NCI-H1694 (cell line): ENCODE measurements around the gene NANOS2.

Source experiments
- DNase-seq: peaks from one replicate; lab custom pipeline; 2025; lab: John Stamatoyannopoulos, UW

NANOS2 gene

DNA sequence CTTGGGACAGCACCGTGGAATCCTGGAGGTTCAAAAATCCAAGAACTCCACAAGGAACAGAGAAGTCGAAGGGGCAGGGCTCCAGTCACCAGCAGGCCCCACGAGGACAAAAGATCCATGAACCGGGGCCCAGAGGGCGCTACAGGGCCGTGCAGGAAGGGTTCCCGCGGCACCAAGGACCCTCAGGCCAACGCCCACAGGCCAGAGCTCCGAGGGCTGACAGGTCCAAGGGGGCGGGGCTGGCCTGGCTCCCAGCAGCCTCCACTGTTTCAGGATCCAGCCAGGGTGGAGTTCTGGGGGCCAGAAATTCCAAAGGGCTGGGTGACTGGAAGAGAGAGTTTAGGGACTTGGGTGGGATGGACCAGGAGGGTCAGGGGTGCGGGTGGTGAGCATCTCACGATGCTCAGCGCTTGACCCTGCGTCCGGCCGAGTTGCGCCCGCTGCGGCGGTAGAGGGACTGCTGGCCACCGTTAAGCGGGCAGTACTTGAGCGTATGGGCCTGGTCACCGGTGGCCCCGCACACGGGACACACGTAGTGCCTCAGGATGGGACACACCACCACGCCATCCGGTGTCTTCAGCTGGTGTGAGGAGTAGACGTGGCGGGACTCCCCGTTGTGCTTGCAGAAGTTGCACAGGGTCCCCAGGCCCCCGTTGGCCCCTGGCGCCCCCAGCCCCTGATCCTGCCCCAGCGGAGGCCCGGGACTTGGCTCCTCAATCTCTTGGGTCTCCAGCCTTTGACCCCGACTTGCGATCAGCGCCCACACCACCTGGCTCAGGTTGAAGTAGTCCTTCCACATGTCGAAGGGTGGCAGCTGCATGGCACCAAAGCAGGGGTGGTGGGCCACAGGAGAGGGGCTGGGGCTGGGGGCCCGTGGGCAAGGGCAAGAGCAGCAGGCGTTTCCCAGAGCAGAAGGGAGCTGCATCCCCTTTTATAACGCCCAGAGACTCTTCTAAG, at the start of gene NANOS2:
Gene NANOS2 (minus strand): TSS at position 905 of the 957 bp plus-strand sequence. CDS start 85 bp downstream, at position 820.
- DNase-seq: no peak

DNA sequence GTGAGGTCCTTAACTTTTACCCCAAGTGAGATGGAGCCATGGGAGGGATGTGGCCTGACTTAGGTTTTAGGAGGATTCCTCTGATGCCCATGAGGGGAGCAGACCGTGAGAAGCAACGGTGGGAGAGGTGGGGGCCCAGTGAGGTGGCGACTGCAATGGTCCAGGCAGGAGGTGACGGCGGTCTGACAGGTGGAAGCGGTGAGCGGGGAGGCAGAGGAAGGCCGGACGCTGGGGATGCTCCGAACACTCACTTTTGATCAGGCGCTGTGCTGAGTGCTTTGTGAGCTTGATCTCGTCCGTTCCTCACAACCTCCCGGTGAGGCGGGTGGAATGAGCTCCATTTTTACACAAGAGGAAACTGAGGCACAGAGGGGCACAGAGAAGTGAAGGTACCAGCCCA, 47.4 kb upstream of the NANOS2 start:
- DNase-seq: no peak

DNA sequence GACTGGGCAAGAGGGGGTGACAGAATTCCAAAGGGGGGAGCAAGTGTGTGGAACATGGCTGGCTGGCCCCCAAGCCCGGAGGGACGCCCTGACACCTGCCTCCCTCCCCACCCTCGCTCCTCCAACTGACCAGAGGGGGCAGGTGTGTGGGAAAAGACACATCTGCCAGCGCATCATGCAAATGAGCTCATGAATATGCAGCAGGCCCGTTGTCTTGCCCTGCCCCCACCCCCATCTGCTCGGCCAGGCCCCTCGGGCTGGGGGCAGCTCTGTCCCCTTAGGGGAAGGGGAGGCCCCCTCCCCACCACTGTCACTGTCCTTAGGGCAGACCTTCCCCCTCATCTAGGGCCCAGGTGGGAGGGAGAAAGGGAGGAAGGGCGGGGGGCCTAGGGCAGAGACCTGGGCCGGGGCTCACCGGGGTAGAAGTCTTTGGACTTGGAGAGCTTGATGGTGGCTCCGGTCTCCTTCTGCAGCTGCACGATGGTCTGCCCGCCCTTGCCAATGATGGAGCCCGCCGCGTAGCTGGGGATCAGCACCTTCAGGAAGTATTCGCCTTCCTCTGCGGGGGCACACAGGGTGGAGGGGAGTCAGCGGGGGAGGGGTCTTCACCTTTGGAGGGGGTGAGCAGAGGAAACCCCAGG, 46.1 kb upstream of the NANOS2 start:
- no peak for DNase-seq

DNA sequence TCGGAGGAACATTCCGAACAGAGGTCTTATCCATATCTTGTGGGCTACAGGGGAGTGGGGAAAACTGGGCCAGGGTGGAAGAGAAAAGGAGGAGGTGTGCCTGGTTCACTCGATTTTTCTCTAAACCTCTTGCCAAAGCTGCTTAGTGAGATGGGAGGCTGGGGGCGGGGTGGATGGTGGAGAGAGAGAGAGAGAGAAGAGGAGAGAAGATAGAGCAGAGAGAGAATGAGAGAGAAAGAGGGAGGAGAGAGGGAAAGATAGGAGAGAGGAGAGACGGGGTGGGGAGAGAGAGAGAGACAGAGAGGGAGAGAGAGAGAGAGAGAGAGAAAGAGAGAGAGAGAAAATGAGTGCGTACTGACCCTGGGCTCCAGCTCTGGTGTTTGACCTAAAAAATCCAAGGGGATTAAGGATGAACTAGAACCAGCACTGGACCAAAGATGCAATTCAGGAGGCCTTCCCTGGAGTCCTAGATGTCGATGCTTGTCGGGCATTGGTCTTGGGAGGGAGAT, 45.0 kb upstream of the NANOS2 start:
- DNase-seq: no peak

DNA sequence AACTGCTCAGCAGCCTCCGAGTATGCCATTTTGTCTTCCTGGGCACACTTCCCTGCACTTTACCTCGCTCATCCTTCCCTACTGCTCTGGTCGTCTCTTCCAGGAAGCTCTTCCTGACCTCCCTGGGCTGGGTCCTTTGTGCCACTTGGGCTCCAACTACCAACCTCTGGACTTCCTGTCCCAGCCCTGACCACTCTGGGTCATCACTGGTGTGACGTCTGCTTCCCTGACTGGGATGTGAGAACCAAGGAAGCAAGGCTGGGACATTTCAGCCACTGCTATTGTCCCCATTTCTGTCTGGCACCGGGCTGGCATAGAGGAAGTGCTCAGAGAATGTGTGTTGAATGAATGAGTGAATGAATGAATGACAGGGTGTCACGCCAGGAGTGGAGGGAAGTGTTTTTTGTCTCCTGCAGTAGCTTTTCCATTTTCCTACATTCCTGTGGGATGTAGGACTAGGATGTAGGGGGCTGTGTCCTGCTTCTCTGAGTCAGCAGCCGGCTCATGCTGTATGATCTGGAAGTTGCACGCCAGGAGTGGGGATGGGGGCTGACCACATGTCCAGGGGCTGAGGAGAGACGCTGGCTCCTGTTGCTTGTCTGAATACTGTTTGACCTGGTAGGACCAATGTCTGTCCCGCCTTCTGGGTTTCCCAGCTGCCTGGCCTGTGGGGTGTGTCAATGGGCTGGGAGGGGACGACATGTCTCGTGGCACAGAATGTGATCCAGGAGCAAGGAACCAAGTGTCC, 44.4 kb upstream of the NANOS2 start:
- no peak for DNase-seq

DNA sequence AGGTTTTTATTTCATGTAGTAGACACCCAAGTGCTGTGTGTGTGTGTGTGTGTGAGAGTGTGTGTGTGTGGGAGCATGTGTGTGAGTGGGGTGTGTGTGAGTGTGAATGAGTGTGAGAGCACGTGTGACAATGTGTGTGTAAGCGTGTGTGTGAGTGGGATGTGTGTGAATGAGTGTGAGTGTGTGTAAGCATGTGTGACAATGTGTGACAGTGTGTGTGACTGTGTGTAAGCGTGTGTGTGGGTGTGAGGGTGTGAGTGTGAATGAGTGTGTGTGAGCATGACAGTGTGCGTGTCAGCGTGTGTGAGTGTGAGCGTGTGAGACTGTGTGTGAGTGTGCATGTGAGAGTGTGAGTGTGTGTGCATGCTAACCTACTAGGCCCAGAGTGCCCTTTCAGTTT, 43.7 kb upstream of the NANOS2 start:
- no peak for DNase-seq

DNA sequence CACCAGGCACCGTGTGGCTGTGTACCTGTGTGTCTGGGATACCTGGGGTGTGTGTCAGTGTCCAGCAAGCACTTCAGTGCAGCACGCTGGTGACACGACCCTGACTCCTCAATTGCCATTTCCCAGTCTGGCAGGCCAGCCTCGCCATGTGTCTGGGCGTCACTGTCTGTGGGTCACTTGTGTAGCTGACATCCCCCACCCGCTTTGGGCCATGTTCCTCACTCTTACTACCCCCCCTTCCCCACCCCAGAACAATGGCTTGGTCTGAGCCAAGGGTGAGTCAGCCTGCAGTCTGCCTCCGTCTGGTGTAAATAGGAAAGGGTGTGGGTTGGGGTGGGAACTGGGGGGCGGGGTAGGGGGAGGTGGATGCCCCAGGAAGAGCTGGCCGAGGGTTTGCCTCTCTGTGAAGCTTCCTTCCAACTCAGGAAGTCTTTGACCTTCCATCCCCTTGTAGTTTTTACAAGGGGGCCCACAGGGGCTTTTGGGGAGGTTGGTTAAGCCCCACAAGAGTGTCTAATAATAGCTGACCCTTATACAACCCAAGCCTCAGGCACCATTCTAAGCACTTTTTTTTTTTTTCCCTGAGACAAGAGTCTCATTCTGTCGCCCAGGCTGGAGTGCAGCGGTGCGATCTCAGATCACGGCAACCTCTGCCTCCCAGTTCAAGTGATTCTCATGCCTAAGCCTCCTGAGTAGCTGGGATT, 41.5 kb upstream of the NANOS2 start:
- no peak for DNase-seq

DNA sequence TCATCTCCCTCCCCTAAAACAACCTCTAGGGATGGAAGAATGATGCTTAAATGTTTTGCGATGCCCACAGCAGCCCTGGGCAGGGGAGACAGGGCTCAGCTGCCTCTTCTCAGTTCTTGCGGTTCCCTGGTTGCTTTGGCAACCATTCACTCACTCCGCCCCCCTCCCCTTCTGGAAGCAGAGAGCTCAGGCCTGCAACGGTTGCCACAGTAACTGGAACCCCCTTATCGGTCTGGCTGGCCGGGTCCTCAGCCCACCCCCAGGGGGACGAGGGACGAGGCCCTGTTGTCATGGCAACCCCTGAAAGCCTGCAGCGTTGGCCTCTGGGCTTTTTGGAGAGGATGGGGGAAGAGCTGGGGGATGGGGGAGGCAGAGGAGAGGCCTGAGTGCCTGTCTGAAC, 39.6 kb upstream of the NANOS2 start:
- DNase-seq: no peak

DNA sequence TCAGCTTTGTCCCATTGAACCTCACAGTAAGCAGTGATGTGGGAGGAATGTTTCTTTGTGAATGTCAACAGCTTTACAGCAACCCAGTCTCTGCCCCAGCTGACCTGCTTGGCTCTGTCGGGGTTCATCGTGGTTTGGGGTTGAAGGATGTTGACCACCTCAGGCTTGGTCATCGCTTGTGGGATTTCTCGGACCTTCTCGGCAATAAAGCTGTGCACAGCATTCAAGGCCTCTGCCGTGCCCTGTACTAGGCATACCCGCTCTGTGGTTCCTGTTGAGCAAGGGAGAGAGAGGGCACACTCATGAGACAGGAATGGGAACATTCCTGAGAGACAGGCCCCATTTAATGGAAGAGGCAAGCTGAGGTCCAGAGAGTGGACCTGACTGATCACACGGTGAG, 39.1 kb upstream of the NANOS2 start:
- no peak for DNase-seq

DNA sequence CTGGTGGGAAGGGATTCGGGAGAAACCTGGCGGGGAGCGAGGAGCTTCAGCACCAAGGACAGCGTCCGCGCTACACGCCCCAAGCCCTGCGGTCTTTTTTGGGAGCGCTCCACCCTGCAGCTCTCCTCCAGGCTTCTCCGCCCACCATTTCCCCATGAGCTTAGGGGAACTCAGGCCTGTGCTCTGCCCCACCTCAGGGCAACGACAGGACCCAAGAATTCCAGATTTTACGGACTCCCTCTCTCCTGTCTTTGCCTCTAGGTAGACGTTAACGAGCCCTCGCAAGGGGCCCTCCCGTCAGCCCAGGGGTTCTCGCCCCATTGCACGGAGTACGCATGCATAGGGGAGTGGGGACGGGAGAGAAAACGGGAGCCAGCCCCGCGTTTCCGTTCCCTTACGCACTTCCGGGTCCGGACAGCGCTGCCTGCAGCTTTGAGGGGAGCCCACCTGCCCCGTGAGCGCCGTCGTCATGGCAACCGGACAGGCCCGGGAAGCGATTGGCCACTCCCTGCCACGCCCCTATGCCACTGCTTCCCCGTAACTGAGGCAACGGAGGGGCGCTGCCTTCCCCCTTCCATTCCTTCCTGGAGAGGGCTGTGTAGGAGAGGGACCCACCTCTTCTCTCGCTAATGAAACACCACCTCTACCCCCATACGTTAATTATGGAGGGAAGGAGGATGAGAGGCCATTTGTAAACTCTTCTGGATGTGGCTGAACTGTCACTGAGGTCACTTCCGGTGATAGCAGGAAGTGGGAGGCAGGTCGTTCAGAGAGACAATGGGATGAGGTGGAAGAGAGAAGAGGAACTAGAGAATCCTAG, 38.3 kb upstream of the NANOS2 start:
- no peak for DNase-seq

DNA sequence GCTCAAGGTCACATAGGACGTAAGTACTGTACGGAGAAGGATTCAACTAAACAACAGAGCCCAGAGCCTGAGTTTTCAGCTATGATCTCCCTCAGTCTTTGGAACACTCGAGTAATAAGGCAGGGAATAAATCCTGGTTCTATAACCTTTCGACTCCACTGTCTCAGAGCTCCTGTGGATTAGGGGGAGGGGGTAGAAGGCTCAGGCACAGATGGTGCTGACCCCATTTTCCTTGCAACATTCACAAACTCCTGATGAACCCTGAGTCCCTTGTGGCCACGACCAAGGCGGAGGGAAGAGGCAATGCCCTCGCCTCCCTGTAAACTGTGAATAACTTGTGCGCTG, 37.7 kb upstream of the NANOS2 start:
- DNase-seq: no peak

DNA sequence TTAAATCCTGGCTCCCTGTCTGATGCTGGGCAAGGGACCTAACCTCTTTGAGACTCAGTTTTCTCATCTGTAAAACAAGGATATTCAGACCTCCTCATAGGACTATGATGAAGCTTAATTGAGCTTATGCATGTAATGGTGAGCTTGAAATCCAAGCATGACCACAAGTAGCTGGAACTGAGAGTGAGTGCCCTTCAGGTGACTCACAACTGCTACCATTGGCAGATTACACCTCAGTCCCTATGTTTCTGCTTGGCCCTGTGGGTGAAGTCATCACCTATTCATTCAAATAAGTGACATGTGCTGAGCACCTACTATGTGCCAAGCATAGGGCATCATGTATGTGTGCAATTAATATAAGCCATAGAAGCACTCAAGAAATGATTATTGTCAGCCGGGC, 33.3 kb upstream of the NANOS2 start:
- DNase-seq: no peak

DNA sequence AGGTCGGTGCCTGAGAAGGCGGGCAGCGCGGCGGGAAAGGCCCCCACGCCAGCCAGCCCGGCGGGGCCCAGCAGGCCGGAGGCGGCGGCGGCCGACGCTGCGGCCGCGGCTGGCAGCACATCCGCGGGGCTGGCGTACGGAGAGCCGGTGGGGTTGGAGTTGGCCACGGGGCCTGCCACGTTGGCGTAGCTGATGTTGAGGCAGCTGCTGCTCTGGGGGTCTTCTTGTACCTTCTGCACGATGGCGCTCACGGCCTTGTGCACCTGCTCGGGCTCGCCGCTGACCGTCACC, 25.9 kb upstream of the NANOS2 start:
- DNase-seq: no peak

DNA sequence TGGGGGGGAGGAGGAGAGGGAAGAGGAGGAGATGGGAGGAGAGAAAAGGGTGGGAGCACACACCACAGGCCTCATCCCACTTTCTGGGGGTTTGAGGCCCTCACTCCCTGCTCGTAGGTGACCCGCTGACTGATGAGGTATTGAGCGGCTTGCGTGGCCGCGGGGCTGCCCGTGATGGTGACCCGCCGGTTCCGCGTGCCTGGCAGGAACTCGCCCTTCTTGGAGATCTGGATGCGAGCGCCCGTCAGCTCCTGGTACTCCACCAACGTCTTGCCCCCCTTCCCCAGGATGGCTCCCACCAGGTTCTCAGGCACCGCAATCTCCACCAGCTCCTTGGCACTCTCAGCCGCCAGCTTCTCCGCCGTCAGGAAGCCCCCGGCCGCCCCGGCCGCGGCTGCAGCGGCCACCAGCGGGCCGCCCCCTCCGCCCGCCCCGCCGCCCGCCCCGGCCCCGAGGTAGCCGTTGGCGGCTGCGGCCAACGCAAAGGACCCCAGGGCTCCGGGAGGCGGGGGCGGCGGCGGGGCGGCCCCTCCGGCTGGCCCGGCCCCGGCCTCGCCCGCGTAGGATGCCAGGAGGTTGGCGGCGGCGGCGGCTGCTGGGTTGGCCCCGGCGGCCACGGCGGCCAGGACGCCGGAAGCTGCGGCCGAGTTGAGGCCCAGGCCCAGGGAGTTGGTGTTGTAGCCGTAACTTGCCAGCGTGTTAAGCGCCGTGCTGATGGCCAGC, 25.4 kb upstream of the NANOS2 start:
- DNase-seq: no peak

DNA sequence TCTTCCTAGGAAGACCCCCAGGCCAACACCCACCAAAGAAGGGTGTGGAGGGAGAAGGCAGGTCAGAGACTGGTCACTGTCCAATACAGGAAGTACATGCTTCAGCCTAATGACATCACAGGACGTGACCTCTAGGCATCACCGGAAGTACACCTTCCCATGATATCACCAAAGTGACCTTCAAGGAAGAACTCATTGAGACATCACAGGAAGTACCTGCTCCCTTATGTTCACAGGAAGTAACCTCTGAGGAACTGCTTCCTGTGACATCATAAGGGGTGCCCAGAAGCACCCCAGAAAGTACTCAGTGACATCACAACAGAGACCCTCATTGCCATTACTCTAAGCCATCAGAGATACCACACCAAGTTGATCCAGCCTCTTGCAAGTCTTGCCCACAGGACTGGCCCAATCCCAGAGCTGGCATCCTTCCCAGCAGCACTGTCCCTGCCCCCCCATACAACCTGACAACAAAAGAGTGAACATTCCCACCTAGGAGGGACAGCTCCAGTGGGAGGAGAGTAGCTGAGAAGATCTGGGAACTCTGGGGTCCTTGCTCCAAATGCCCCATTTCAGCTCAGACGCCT, 24.2 kb upstream of the NANOS2 start:
- no peak for DNase-seq

DNA sequence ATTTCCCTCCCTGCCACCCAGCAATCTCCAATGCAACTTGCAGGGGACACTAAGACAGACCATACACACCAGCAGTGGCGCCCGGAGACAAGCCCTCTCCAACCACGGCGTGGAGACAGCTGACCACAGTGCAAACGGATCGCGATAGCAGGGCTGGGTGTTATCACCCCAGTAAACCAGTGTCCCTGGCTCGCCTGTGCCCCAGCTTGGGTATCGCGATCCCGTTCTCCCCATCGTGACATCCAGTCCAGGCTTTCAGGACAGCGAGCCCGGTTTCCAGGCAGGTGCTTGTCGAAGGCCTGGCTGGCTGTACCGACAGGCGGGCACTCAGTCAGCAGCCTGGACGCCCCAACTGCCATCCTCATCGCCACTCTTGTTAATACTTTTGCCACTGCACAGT, 20.7 kb upstream of the NANOS2 start:
- no peak for DNase-seq

DNA sequence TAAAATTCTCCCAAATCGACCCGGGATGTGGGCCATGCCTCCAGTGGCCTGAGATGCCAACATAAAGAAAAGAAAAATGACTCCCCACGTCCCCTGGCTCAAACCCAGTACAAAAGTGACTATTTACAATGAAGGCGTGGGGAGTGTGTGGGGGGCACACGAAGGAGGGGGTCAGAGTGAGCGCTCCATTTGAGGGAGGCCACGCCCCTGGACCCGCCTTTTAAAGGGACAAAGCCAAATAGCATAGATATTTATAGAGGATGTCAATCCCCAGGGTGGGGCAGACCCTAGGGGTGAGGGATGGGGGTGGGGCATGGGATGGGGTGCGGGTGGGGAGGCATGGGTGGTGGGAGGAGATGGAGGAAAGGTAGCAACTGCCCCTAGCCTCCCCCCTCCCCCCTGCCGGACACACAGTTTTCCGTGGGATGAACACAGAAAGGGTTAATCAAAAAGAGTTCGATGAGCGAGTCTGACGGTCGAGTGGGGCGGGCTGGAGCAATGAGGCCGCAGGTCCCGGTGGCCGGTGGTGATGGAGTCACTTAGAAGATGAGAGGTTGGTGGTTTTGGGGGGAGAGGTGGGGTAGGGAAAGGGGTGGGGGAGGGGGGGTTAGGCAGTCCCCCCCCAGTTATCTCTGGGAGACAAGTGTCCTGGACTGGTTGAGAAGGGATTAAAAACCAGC, 20.1 kb upstream of the NANOS2 start:
- no peak for DNase-seq

DNA sequence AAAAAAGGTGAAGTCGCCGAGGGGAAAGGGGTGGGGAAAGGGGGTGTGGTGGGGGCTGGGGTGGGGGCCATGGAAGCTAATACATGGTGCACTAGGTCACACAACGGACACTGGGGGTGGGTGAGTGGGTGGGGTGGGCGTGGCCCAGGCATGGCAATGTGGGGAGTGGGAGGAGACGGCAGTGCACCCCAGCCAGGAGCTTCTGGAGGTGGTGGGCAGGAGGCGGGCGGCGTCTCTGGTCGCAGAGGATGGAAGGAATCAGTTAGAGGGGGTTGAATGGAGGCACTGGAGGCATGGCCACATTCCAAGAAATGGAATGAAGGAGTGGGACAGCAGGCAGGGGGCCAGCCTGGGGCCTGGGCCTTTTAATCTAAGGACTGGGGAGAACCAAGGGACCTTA, 19.2 kb upstream of the NANOS2 start:
- DNase-seq: no peak

DNA sequence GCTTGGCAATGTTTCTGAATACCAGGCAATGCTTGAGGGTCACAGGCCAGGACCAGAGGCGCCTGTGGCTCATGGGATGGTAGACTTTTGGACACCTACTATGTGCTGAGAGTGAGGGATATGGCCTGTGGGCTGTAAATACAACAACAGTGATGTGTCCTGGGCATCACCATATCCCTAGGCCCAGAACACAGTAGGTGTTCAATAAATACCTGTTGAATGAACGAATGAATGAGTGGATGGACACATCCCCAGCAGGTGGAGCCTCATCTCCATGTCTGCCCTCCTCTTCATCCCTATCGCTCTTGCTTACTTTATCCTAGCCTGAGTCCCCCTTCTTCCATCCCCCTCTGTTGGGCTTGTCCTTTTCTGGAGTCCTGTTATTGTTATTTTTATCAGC, 16.5 kb upstream of the NANOS2 start:
- DNase-seq: no peak

DNA sequence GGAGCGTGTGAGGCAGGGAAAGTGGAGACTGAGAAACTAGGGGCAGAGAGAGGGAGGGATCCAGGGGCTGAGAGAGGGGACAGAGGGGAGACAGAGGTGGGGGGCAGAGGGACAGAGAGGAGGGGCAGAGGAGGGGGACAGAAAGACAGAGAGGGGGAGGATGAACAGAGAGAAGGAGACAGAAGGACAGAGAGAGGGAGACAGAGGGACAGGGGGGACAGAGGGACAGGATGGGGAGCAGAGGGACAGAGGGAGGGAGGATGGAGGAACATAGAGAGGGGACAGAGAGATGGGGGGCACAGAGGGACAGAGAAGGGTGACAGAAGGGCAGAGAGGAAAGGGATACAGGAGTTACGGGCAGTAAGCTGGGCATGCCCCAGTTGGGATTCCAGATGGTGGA, 14.7 kb upstream of the NANOS2 start:
- DNase-seq: no peak
